ENCODE data around the gene GNAS-AS1. TPM values are rescaled to one million over a fixed set of nuclear protein-coding genes. Genes with fewer than 3 reads are reported as not detected.

Gene GNAS-AS1
- total and polyA plus RNA-seq, 12 donors = 0.09 to 1.00 (median 0.24) TPM; not detected in 5

- DNase-seq = no peak
- Histone ChIP-seq H3K9me3 (replicated peaks in 1 of 3) (no peaks in the 10 kb centered on the region), H3K4me3 (no peak overlapping the region), H3K4me1 (replicated peaks in 1 of 2) (no peaks in the 10 kb centered on the region), H3K27ac (no peak overlapping the region), H3K27me3 (no peaks in the 10 kb centered on the region), H3K36me3 (replicated peaks in 1 of 2) (no peaks in the 10 kb centered on the region)
- 83 to 87% (median 85%) methylated on average over 18 to 26 of the region's 26 CpGs for WGBS, 4 donors
- intact Hi-C loops (cut with DNase I) = no loop called here
- TF ChIP-seq CTCF (IDR thresholded peaks at IDR 0.05) (no peak), POLR2A (IDR thresholded peaks at IDR 0.05) (no peak)
Measured at GRCh38 chr20:58797371-58798338, 53.0 kb downstream of the GNAS-AS1 start.

GRCh38 chr20:58795923-58796245 is 54.8 kb downstream of the GNAS-AS1 start:
- Histone ChIP-seq H3K4me1 (replicated peaks in 1 of 2) (no peaks in the 10 kb centered on the region), H3K9me3 (replicated peaks in 1 of 3) (no peaks in the 10 kb centered on the region), H3K27ac (no peak overlapping the region), H3K4me3 (no peak overlapping the region), H3K36me3 (replicated peaks in 1 of 2) (no peaks in the 10 kb centered on the region), H3K27me3 (peaks cover 5% of the 10 kb centered on the region)
- TF ChIP-seq CTCF (IDR thresholded peaks at IDR 0.05) (no peak), POLR2A (IDR thresholded peaks at IDR 0.05) (no peak)
- intact Hi-C loops (cut with DNase I) = no loop called here
- no peak for DNase-seq
- 81 to 89% (median 88%) methylated on average over 6 of the region's 6 CpGs for WGBS, 4 donors

DNA sequence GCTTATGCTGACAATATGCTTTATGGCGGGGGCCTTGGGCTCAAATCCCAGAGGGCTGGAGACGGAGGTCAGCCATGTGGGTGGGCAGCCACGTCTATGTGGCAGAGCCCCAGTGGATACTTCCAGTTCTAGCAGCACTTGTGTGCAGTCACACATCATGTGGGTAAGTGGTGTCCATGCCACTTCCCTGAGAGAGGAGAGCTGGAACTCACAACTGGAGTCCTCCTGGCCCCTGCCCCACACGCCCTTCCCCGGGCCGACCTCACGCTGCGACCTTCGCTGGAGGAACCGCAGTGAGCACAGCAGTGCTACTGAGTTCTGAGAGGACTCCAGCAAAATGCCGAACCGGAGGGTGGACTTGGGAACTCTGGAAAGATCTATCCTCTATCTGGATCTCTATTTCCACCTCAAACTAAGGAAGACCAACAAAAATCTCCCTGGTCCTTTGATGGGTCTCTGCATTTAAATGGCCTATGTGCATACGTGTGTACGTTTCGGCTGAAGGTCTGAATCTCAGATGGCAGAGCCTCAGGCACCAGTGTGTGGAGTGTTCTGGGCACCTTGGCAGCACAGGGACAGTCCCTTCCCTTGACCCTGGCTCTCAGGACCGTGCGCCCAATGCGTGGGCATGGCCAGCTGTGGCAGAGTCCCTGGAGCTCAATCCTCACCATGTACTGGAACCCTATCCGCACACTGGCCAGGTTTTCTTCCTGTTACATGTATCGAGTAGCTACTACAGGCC is 55.4 kb downstream of the GNAS-AS1 start:
- Histone ChIP-seq H3K4me3 (no peak overlapping the region), H3K4me1 (replicated peaks in 1 of 2) (no peaks in the 10 kb centered on the region), H3K27me3 (peaks cover 5% of the 10 kb centered on the region), H3K27ac (no peak overlapping the region), H3K36me3 (replicated peaks in 1 of 2) (no peaks in the 10 kb centered on the region), H3K9me3 (replicated peaks in 1 of 3) (no peaks in the 10 kb centered on the region)
- TF ChIP-seq POLR2A (IDR thresholded peaks at IDR 0.05) (no peak), CTCF (IDR thresholded peaks at IDR 0.05) (no peak)
- WGBS, 4 donors = 75 to 100% (median 90%) methylated on average over 7 to 20 of the region's 20 CpGs
- no peak for DNase-seq
- intact Hi-C loops (cut with DNase I) = no loop called here

- DNase-seq = no peak
- Histone ChIP-seq H3K27ac (no peak overlapping the region), H3K4me3 (no peak overlapping the region), H3K9me3 (replicated peaks in 1 of 3) (no peaks in the 10 kb centered on the region), H3K36me3 (replicated peaks in 1 of 2) (no peaks in the 10 kb centered on the region), H3K27me3 (peaks cover 5% of the 10 kb centered on the region), H3K4me1 (replicated peaks in 1 of 2) (no peaks in the 10 kb centered on the region)
- no peak for TF ChIP-seq POLR2A (IDR thresholded peaks at IDR 0.05)
- no peak for TF ChIP-seq CTCF (IDR thresholded peaks at IDR 0.05)
- intact Hi-C loops (cut with DNase I) = no loop called here
- WGBS, 4 donors = 78 to 85% (median 82%) methylated on average over 5 to 19 of the region's 19 CpGs
Measured at GRCh38 chr20:58794510-58795180, 56.1 kb downstream of the GNAS-AS1 start.

Data from adrenal gland (tissue), 12 donors.